ENCODE data around the gene SLC17A1. TPM values are rescaled to one million over a fixed set of nuclear protein-coding genes. Genes with fewer than 3 reads are reported as not detected.
"Not testable (repeated sequence)": the region's sequence is repeated elsewhere in the genome, so short reads cannot be mapped to it uniquely, and the experiment has no call there.

Gene SLC17A1
- total RNA-seq, 4 donors from 2014 or later = not detected

DNA sequence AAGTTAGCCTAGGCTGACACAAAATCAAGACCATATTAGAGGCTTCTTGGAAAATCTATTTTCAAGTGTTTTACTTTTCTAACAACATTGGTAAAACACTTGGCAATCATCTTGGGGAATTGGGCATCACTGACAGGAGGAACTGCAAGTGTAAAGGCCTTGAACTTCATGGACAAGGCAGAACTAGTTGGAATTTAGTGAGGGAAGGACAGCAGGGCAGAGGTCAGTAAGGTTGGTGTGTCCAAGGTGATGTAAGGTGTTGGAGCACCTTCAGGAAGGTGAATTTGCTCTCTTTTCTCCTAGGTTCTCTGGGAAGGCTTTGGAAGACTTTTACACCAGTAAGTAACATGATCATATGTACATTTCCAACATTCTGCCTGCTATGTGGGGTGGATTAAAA is 78.8 kb downstream of the SLC17A1 start:
- Histone ChIP-seq H3K4me3 (no peak overlapping the region), H3K27ac (replicated peaks in 1 of 4) (no peak overlapping the region), H3K36me3 (no peaks in the 10 kb centered on the region), H3K4me1 (no peaks in the 10 kb centered on the region), H3K27me3 (no peaks in the 10 kb centered on the region), H3K9me3 (no peaks in the 10 kb centered on the region)
- intact Hi-C loops (cut with DNase I) = no loop called here
- no peak for DNase-seq (ENCODE audit: extremely low spot score)
- TF ChIP-seq EP300 (IDR thresholded peaks at IDR 0.05) = no peak
- TF ChIP-seq POLR2A (IDR thresholded peaks at IDR 0.05; ENCODE audit: low read depth) = no peak
- TF ChIP-seq POLR2AphosphoS5 (IDR thresholded peaks at IDR 0.05) = no peak
- TF ChIP-seq CTCF (IDR thresholded peaks at IDR 0.05) = no peak

- Histone ChIP-seq H3K4me3 (no peak overlapping the region), H3K4me1 (no peaks in the 10 kb centered on the region), H3K27ac (replicated peaks in 1 of 4) (no peak overlapping the region), H3K36me3 (no peaks in the 10 kb centered on the region), H3K27me3 (no peaks in the 10 kb centered on the region), H3K9me3 (no peaks in the 10 kb centered on the region)
- intact Hi-C loops (cut with DNase I) = no loop called here
- TF ChIP-seq POLR2A (IDR thresholded peaks at IDR 0.05; ENCODE audit: low read depth) (no peak), POLR2AphosphoS5 (IDR thresholded peaks at IDR 0.05) (no peak), EP300 (IDR thresholded peaks at IDR 0.05) (no peak), CTCF (IDR thresholded peaks at IDR 0.05) (no peak)
- 58% methylated on average over 3 of the region's 3 CpGs for WGBS
- no peak for DNase-seq (ENCODE audit: extremely low spot score)
Measured at GRCh38 chr6:25750906-25751305, 80.9 kb downstream of the SLC17A1 start.

GRCh38 chr6:25749837-25750236 is 82.0 kb downstream of the SLC17A1 start:
- WGBS = 36% methylated on average over 2 of the region's 2 CpGs
- no peak for DNase-seq (ENCODE audit: extremely low spot score)
- intact Hi-C loops (cut with DNase I) = no loop called here

DNA sequence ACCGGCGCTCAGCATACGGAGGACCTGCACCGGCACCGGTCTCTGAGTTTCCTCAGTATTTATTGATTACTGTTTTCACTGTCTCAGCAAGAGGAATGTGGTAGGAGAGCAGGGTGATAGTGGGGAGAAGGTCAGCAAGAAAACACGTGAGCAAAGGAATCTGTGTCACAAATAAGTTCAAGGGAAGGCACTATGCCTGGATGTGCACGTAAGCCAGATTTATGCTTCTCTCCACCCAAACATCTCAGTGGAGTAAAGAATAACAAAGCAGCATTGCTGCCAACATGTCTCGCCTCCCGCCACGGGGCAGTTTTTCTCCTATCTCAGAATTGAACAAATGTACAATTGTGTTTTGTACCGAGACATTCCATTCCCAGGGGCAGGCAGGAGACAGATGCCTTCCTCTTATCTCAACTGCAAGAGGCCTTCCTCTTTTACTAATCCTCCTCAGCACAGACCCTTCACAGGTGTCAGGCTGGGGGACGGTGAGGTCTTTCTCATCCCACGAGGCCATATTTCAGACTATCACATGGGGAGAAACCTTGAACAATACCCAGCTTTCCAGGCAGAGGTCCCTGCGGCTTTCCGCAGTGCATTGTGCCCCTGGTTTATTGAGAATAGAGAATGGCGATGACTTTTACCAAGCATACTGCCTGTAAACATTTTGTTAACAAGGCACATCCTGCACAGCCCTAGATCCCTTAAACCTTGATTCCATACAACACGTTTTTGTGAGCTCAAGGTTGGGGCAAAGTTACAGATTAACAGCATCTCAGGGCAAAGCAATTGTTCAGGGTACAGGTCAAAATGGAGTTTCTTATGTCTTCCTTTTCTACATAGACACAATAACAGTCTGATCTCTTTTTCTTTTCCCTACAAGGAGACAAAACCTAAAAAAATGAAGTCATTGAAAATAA is 83.0 kb downstream of the SLC17A1 start:
- DNase-seq (ENCODE audit: extremely low spot score); H3K27ac ChIP-seq (replicated peaks in 1 of 4); H3K4me3 ChIP-seq; intact Hi-C loops (cut with DNase I); H3K36me3 ChIP-seq; H3K9me3 ChIP-seq; H3K27me3 ChIP-seq; H3K4me1 ChIP-seq: not testable (repeated sequence)
- 78% methylated on average over 17 of the region's 17 CpGs for WGBS

More at GRCh38 chr6:25749837-25750236, 82.0 kb downstream of the SLC17A1 start:
- no peak overlapping the region for H3K4me3 ChIP-seq
- TF ChIP-seq EP300 (IDR thresholded peaks at IDR 0.05) (no peak), POLR2AphosphoS5 (IDR thresholded peaks at IDR 0.05) (no peak), POLR2A (IDR thresholded peaks at IDR 0.05; ENCODE audit: low read depth) (no peak), CTCF (IDR thresholded peaks at IDR 0.05) (no peak)
- no peak overlapping the region for H3K27ac ChIP-seq (replicated peaks in 1 of 4)
- no peaks in the 10 kb centered on the region for H3K9me3 ChIP-seq
- H3K36me3 ChIP-seq = no peaks in the 10 kb centered on the region
- H3K4me1 ChIP-seq = no peaks in the 10 kb centered on the region
- H3K27me3 ChIP-seq = no peaks in the 10 kb centered on the region

DNA sequence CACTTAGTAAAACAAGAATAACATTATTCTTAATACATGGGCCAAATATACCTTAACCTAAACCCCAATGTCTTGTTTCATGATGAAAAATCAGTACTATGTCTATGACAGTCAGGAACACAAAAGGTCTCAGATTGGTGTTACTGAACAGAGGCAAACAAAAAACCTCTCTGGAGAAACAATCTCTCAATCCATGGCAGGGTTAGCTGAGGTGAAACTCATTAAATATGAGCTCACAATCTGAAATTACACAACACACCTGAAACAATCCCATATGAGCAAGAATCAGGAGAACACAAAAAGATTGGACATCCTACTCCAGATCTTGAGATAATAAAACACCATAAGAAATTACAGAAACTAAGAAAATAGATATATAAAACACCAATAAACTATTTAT is 83.8 kb downstream of the SLC17A1 start:
- Histone ChIP-seq H3K4me1 (no peaks in the 10 kb centered on the region), H3K9me3 (no peaks in the 10 kb centered on the region), H3K4me3 (no peak overlapping the region), H3K36me3 (no peaks in the 10 kb centered on the region), H3K27me3 (no peaks in the 10 kb centered on the region), H3K27ac (replicated peaks in 1 of 4) (no peak overlapping the region)
- intact Hi-C loops (cut with DNase I) = no loop called here
- DNase-seq (ENCODE audit: extremely low spot score) = no peak
- TF ChIP-seq POLR2A (IDR thresholded peaks at IDR 0.05; ENCODE audit: low read depth) (no peak), CTCF (IDR thresholded peaks at IDR 0.05) (no peak), POLR2AphosphoS5 (IDR thresholded peaks at IDR 0.05) (no peak), EP300 (IDR thresholded peaks at IDR 0.05) (no peak)

Data from esophagus muscularis mucosa (tissue), 4 donors.